Breast epithelium (tissue), 3 donors: ENCODE results near the gene NUDT7.

Experiments
- CTCF ChIP-seq, 3 donors: fragments of 450-650 bp; IDR thresholded peaks; one replicate each; pipeline ENCODE4 v1.5.1; 2016 to 2017; ENCODE audit warnings: antibody characterized with exemption in 3 of 3, mild to moderate bottlenecking in 3 of 3, moderate library complexity in 3 of 3
- POLR2A ChIP-seq: fragments of 450-650 bp; IDR thresholded peaks from one replicate; pipeline ENCODE4 v1.6.1; 2016; ENCODE audit warnings: antibody characterized with exemption, mild to moderate bottlenecking, moderate library complexity
- POLR2AphosphoS5 ChIP-seq, 3 donors: sonication (generic); formaldehyde crosslinking; IDR thresholded peaks; one replicate each; pipeline ENCODE4 v1.6.1; 2017; ENCODE audit warnings: antibody characterized with exemption in 3 of 3

- no peak for TF ChIP-seq POLR2A
- no peak for TF ChIP-seq CTCF (IDR thresholded peaks at IDR 0.05)
- TF ChIP-seq POLR2AphosphoS5 (IDR thresholded peaks at IDR 0.05), result no peak
Observed at GRCh38 chr16:77680496-77680895, 41.8 kb upstream of the NUDT7 start.
